ENCODE data around the gene FILIP1.

- TF ChIP-seq, protein P1, sequence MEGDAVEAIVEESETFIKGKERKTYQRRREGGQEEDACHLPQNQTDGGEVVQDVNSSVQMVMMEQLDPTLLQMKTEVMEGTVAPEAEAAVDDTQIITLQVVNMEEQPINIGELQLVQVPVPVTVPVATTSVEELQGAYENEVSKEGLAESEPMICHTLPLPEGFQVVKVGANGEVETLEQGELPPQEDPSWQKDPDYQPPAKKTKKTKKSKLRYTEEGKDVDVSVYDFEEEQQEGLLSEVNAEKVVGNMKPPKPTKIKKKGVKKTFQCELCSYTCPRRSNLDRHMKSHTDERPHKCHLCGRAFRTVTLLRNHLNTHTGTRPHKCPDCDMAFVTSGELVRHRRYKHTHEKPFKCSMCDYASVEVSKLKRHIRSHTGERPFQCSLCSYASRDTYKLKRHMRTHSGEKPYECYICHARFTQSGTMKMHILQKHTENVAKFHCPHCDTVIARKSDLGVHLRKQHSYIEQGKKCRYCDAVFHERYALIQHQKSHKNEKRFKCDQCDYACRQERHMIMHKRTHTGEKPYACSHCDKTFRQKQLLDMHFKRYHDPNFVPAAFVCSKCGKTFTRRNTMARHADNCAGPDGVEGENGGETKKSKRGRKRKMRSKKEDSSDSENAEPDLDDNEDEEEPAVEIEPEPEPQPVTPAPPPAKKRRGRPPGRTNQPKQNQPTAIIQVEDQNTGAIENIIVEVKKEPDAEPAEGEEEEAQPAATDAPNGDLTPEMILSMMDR (conservative IDR thresholded peaks at IDR 0.05; ENCODE audit: low read length), result no peak
- no peak for TF ChIP-seq EZH2phosphoT487 (IDR thresholded peaks at IDR 0.05; ENCODE audit: borderline replicate concordance, low read depth, low read length)
These were observed 145.5 kb downstream of the FILIP1 start for GRCh38 chr6:75347898-75348610.

Measured in OCI-LY7 (cell line).